ENCODE measurements around the gene LRFN4. TPM values are rescaled to one million over a fixed set of nuclear protein-coding genes. Genes with fewer than 3 reads are reported as not detected.
A peak's percentile ranks its signal among the peaks of the same experiment; 100 is the strongest.

The LRFN4 gene
- total RNA-seq, 1 experiment from 2014 or later, result 64.1 TPM

- H3K4me1 ChIP-seq (replicated peaks), result peaks cover 22% of the 10 kb centered on the region
- no peaks in the 10 kb centered on the region for H3K9me3 ChIP-seq (replicated peaks)
- H3K36me3 ChIP-seq, result no peaks in the 10 kb centered on the region
- H3K4me3 ChIP-seq, result no peak overlapping the region
- no peak for DNase-seq (ENCODE audit: low read depth in 1 of 2, low spot score in 2 of 2)
- no peak overlapping the region for H3K27ac ChIP-seq
- H3K27me3 ChIP-seq (replicated peaks), result no peaks in the 10 kb centered on the region
These were observed 22.1 kb downstream of the LRFN4 start for GRCh38 chr11:66879000-66879399.

DNA sequence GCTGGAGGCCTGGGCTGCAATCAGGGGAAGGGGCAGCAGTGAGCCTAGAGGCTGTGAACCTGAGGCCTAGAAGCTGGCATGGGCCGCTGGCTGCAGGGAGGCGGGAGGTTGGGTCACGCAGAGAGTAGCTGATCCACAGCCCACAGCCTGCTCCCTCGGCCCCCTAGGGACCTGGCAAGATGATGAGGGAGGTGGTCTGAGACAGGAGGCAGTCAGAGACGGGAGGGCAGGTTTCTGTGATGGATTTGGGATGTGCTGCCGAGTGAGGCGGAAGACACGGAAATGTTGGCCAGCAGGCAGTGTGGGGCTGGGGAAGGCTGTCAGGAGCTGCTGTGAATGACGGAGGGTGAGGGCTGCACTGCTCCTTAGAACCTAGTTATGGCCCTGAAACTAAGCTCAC is 22.7 kb downstream of the LRFN4 start:
- Histone ChIP-seq H3K9me3 (replicated peaks) (no peaks in the 10 kb centered on the region), H3K27me3 (replicated peaks) (no peaks in the 10 kb centered on the region), H3K4me1 (replicated peaks) (peaks cover 23% of the 10 kb centered on the region), H3K36me3 (no peaks in the 10 kb centered on the region), H3K27ac (no peak overlapping the region), H3K4me3 (no peak overlapping the region)
- no peak for DNase-seq (ENCODE audit: low read depth in 1 of 2, low spot score in 2 of 2)

DNA sequence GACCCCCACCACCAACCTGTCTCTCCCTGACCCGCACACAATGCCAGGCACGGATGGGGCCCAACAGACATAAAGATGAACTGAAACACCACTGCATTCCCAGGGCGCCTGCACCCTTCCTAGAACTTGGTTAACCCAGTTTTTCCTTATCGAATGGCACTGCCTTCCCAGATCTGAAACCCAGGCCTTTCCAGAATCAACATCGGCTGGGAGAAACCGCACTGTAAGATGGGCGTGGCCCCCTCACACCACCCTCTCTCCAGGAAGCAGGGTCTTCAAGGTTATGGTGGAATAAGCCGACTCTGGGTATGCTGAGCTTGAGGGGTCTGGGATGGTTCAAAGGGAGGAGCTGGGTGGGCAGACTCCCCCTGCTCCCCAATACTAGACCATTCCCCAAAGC is 23.1 kb downstream of the LRFN4 start:
- Histone ChIP-seq H3K27ac (no peak overlapping the region), H3K4me1 (replicated peaks) (peaks cover 23% of the 10 kb centered on the region), H3K27me3 (replicated peaks) (no peaks in the 10 kb centered on the region), H3K9me3 (replicated peaks) (no peaks in the 10 kb centered on the region), H3K36me3 (no peaks in the 10 kb centered on the region), H3K4me3 (no peak overlapping the region)
- no peak for DNase-seq (ENCODE audit: low read depth in 1 of 2, low spot score in 2 of 2)

- no peak overlapping the region for H3K4me3 ChIP-seq
- no peaks in the 10 kb centered on the region for H3K36me3 ChIP-seq
- no peak for DNase-seq (ENCODE audit: low read depth in 1 of 2, low spot score in 2 of 2)
- no peaks in the 10 kb centered on the region for H3K9me3 ChIP-seq (replicated peaks)
- H3K27ac ChIP-seq, result no peak overlapping the region
- no peaks in the 10 kb centered on the region for H3K27me3 ChIP-seq (replicated peaks)
- H3K4me1 ChIP-seq (replicated peaks), result peaks cover 23% of the 10 kb centered on the region
These were observed 23.9 kb downstream of the LRFN4 start for GRCh38 chr11:66880496-66881450.

GRCh38 chr11:66881451-66881835 is 24.6 kb downstream of the LRFN4 start:
- no peak for DNase-seq (ENCODE audit: low read depth in 1 of 2, low spot score in 2 of 2)
- Histone ChIP-seq H3K4me1 (replicated peaks) (peaks cover 23% of the 10 kb centered on the region), H3K9me3 (replicated peaks) (no peaks in the 10 kb centered on the region), H3K36me3 (no peaks in the 10 kb centered on the region), H3K27ac (no peak overlapping the region), H3K4me3 (no peak overlapping the region), H3K27me3 (replicated peaks) (no peaks in the 10 kb centered on the region)

DNA sequence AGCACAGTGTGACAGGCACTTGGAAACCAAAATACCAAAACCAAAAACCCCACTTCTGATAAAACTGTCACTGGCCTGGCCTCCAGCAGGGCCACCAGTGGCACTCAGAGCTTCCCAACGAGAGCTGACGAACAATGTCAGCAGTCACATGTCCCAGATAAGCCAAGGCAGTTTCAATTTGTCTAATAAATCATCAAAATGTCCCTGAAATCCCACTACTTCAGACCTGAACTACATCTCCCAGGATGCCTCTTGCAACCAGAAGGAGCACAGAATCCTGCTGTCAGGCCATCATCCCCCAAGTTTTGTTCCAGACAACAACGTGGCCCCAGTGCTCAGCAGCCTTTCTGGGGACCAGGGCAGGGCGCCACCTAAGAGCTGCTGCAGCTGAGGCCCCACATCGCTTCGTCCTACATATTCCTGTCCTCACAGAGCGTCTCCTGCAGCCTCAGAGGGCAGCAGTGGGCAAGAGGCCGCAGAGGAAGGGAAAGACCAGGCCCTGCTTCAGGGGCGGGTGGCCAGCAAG is 25.1 kb downstream of the LRFN4 start:
- peaks cover 26% of the 10 kb centered on the region for H3K4me1 ChIP-seq (replicated peaks)
- H3K9me3 ChIP-seq (replicated peaks), result no peaks in the 10 kb centered on the region
- no peaks in the 10 kb centered on the region for H3K27me3 ChIP-seq (replicated peaks)
- no peak overlapping the region for H3K4me3 ChIP-seq
- no peak for DNase-seq (ENCODE audit: low read depth in 1 of 2, low spot score in 2 of 2)
- H3K27ac ChIP-seq, result no peak overlapping the region
- H3K36me3 ChIP-seq, result no peaks in the 10 kb centered on the region

DNA sequence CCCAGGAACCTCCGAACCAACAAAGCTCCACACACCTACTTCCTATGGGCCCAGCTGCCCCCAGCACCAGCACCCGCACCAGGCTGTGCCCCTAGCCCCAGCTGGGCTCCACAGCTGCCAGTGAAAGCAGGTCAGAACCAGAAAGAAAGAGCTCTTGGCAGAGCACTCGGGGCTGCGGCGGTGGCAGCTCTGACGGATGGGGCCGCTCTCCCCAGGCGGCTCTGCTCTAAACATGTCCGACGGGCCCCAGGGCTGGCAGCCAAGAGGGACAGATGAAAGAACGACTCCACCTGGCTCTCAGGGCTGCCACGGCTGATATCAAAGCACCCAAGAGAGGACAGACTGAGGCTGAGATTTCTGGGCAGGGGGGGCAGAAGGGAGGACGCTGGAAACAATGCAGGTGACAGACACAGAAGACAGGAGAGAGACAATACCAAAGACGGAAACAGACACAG is 25.7 kb downstream of the LRFN4 start:
- Histone ChIP-seq H3K4me3 (no peak overlapping the region), H3K36me3 (no peaks in the 10 kb centered on the region), H3K9me3 (replicated peaks) (no peaks in the 10 kb centered on the region), H3K27ac (no peak overlapping the region), H3K27me3 (replicated peaks) (no peaks in the 10 kb centered on the region), H3K4me1 (replicated peaks) (peaks cover 26% of the 10 kb centered on the region)
- DNase-seq (ENCODE audit: low read depth in 1 of 2, low spot score in 2 of 2), result no peak

- H3K9me3 ChIP-seq (replicated peaks), result no peaks in the 10 kb centered on the region
- no peaks in the 10 kb centered on the region for H3K36me3 ChIP-seq
- peak; percentile 77 to 85 for DNase-seq (ENCODE audit: low read depth in 1 of 2, low spot score in 2 of 2)
- H3K4me1 ChIP-seq (replicated peaks), result peaks cover 26% of the 10 kb centered on the region
- no peak overlapping the region for H3K4me3 ChIP-seq
- H3K27ac ChIP-seq, result peak overlapping the region; percentile 52
- H3K27me3 ChIP-seq (replicated peaks), result no peaks in the 10 kb centered on the region
These were observed 26.4 kb downstream of the LRFN4 start for GRCh38 chr11:66883016-66883965.

DNA sequence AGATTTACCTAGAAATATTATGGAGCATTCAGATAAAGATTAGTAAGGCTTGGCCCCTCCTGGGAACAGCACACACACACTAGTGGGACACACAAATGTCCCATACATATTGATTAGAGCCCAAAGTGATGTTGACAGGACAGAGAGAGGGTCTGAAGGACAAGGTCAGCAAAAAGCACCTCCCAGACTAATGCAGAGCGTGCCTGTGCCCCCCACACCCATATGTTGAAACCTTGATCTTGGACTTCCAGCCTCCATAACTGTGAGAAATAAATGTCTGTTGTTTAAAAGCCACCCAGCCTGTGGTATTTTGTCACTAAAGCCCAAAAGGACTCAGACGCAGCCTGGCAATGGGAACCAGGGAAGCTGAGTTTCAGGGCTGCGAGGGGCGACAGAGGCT is 27.6 kb downstream of the LRFN4 start:
- Histone ChIP-seq H3K36me3 (no peaks in the 10 kb centered on the region), H3K4me3 (no peak overlapping the region), H3K4me1 (replicated peaks) (peaks cover 22% of the 10 kb centered on the region), H3K27ac (no peak overlapping the region), H3K9me3 (replicated peaks) (no peaks in the 10 kb centered on the region), H3K27me3 (replicated peaks) (no peaks in the 10 kb centered on the region)
- DNase-seq (ENCODE audit: low read depth in 1 of 2, low spot score in 2 of 2), result no peak

- Histone ChIP-seq H3K27me3 (replicated peaks) (no peaks in the 10 kb centered on the region), H3K4me1 (replicated peaks) (peaks cover 22% of the 10 kb centered on the region), H3K27ac (no peak overlapping the region)
These were observed 28.6 kb downstream of the LRFN4 start for GRCh38 chr11:66885469-66885868.

DNA sequence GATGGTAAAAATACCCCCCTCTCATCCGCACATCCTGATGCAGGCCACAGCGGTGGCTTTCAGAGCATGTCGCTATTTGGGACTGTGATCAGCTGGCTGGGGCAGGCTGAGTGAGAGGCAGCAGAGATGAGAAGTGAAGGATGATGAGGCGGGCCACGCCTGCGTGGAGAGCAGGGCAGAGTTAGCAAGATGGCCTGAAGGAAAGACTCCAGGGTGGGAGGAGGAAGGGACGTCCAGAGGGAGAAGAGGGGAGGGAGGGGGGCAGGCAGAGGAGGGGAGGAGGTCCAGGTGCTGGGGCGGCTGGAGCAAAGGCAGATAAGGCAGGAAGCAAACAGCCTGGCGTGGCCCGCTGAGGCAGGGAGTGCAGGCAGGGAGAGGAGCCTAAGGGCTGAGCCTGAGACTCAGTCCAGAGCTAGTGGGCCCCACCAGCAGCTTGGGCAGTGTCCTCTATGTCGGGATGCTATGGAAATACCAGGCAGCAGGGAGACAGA is 29.1 kb downstream of the LRFN4 start:
- Histone ChIP-seq H3K27me3 (replicated peaks) (no peaks in the 10 kb centered on the region), H3K9me3 (replicated peaks) (no peaks in the 10 kb centered on the region), H3K4me1 (replicated peaks) (peaks cover 22% of the 10 kb centered on the region), H3K4me3 (no peak overlapping the region), H3K27ac (no peak overlapping the region), H3K36me3 (no peaks in the 10 kb centered on the region)
- DNase-seq (ENCODE audit: low read depth in 1 of 2, low spot score in 2 of 2), result no peak

More at GRCh38 chr11:66885469-66885868, 28.6 kb downstream of the LRFN4 start:
- Histone ChIP-seq H3K4me3 (no peak overlapping the region), H3K9me3 (replicated peaks) (no peaks in the 10 kb centered on the region), H3K36me3 (no peaks in the 10 kb centered on the region)
- no peak for DNase-seq (ENCODE audit: low read depth in 1 of 2, low spot score in 2 of 2)

GRCh38 chr11:66886671-66887221 is 29.9 kb downstream of the LRFN4 start:
- Histone ChIP-seq H3K27ac (no peak overlapping the region), H3K9me3 (replicated peaks) (no peaks in the 10 kb centered on the region), H3K36me3 (no peaks in the 10 kb centered on the region), H3K27me3 (replicated peaks) (no peaks in the 10 kb centered on the region), H3K4me1 (replicated peaks) (peaks cover 23% of the 10 kb centered on the region), H3K4me3 (no peak overlapping the region)
- no peak for DNase-seq (ENCODE audit: low read depth in 1 of 2, low spot score in 2 of 2)

DNA sequence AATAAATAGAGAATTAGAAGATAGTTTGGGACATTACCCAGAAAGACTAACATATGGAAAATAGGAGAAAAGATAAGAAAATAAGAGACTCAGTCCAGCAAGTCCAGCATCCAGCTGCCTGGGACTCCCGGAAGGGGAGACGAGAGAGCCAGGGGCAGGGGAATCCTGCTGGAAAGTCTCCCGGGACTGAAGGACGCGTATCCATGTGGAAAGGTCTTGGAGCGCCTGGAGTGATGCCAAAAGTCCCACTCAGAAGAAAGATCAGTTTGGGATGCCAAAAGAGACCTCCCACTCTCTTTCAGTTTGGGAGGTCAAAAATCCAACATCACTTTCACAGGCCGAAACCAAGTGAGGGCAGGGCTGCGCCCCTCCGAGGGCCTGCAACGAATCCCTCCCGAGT is 30.7 kb downstream of the LRFN4 start:
- Histone ChIP-seq H3K4me1 (replicated peaks) (peaks cover 28% of the 10 kb centered on the region), H3K9me3 (replicated peaks) (no peaks in the 10 kb centered on the region), H3K4me3 (no peak overlapping the region), H3K27ac (no peak overlapping the region), H3K36me3 (no peaks in the 10 kb centered on the region), H3K27me3 (replicated peaks) (no peaks in the 10 kb centered on the region)
- DNase-seq (ENCODE audit: low read depth in 1 of 2, low spot score in 2 of 2), result no peak
